HTERT RPE-1 (cell line): ENCODE results near the gene MLH1.

Experiments used
- in situ Hi-C: fragments of 300-500 bp; cut with MboI; formaldehyde crosslinking; loops from 4 replicates; pipeline ENCODE4 v1.14.3; 2020; ENCODE audit warnings: low sequenced_read_pairs

MLH1 gene

DNA sequence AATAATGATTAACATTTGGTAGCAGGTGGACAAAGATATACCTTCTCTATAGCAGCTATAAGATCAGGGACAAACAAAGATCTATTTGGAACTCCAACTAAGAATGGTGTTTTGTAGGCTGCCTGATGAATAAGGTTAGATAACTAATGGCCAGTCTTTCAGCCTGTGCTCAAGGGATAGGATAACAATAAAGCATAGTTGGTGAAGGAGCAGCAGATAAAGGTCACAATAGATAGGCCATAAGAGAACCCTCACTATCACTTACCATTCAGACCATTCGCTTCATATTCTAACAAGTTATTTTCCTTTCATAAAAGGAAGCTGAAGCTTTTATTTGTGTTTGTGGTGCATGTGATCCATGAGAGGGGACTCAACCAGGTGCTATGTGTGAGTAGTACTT lies 20.2 kb upstream of the MLH1 start:
- in situ Hi-C loops = no loop called here

GRCh38 chr3:36981006-36981405 lies 12.3 kb upstream of the MLH1 start:
- in situ Hi-C loops = no loop called here

- in situ Hi-C loops = no loop called here
Observed at GRCh38 chr3:36988356-36988755, 5.0 kb upstream of the MLH1 start.

DNA sequence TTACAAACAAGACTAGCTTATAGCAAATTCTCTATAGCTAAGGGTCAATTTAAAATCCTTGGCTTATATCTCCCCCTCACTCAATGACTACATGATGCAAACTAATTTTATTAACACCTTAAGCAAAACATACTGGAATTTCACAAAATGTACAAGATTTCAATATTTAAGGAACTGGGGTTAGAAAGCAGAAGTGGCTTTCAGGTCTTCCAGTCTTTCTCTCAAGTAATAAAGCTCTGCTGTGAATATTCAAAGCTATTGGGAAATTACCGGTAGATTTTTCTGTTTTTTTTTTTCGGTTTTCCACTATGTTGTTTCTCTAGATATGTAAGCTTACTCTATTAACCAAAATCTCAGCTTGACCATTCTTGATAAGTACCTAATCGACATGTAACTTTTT lies 4.3 kb upstream of the MLH1 start:
- in situ Hi-C loops = no loop called here

DNA sequence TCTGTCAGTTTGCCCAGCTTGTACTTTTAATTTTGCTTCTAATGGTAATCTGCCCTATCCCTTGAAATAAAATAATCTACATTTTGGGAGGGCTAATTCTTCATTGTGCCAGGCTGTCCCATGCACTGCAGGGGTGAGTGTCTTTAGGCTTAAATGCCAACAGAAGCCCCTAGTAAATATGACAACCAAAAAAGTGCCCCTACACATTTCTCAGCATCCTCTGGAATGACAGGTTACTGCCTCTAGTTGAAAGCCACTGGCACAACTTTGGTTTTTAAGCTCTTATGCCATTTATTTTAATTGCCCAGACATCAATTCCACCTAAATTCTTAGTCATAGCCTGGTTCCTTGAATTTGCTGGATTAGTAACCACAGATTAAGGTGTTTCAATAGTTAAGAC lies 3.8 kb upstream of the MLH1 start:
- in situ Hi-C loops = no loop called here

- in situ Hi-C loops = no loop called here
Observed at GRCh38 chr3:36991147-36991546, 2.2 kb upstream of the MLH1 start.

- in situ Hi-C loops = no loop called here
Observed at GRCh38 chr3:36991923-36992805, 1.2 kb upstream of the MLH1 start.

DNA sequence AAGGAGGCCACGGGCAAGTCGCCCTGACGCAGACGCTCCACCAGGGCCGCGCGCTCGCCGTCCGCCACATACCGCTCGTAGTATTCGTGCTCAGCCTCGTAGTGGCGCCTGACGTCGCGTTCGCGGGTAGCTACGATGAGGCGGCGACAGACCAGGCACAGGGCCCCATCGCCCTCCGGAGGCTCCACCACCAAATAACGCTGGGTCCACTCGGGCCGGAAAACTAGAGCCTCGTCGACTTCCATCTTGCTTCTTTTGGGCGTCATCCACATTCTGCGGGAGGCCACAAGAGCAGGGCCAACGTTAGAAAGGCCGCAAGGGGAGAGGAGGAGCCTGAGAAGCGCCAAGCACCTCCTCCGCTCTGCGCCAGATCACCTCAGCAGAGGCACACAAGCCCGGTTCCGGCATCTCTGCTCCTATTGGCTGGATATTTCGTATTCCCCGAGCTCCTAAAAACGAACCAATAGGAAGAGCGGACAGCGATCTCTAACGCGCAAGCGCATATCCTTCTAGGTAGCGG lies 452 bp upstream of the MLH1 start, which contains the start of gene EPM2AIP1:
EPM2AIP1 (minus strand) TSS at position 326 of the 520 bp plus-strand sequence; CDS start at position 272, 54 bp downstream.
- in situ Hi-C loops = no loop called here

- in situ Hi-C loops = no loop called here
Observed at GRCh38 chr3:37014620-37015019, 21.3 kb downstream of the MLH1 start.

DNA sequence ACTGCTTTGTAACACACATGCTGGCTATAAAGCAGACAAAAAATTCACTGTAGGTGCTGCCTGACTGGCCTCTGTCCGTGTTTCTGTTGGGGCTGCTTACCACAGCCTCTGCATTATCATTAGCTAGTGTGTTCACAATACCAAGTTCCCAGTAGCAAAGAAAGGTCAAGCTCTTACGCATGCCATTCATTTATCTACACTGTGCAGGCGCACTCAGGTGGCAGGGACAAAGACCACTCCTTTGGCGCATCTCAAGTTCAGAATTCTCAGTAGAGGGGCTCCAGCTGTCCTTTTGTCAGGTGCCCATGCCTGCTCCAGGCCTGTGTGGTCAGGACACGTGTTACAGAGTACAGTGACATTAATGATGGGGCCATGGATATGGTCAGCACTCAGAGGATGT lies 22.3 kb downstream of the MLH1 start:
- in situ Hi-C loops = no loop called here

DNA sequence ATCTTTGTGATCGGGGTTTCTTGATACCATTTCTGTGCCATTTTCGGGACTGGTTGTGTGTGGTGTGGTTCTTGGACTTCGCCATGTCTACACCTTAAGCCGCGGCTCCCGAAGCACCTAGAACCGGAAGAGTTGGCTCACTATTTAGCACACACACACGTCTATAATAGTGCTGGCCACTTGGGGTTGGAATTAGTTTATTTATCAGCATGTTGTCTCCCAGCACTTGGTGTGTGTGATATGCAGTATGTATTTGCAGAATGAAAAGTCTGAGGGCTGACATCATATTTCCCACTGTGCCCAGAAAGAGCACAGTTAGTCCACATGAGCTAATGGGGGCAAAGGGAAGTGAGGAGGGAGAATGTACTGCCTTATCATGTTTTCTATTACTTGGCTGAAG lies 23.6 kb downstream of the MLH1 start:
- in situ Hi-C loops = no loop called here

DNA sequence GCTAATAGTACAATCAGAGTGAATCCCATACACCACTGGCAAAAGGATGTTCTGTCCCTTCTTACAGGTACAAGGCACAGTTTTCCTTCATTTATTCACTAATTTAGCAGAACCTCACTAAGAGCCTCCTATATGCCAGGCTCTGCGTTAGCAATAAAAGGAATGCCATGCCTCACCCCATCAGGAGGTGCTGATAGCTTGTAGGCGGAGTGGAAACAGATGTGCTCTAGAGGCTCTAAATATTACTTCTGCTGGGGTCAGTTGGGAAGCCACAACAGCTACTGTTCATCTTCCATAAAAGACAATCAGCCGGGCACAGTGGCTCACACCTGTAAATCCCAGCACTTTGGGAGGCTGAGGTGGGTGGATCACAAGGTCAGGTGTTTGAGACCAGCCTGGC lies 24.4 kb downstream of the MLH1 start:
- in situ Hi-C loops = no loop called here

GRCh38 chr3:37024092-37024491 lies 30.8 kb downstream of the MLH1 start:
- in situ Hi-C loops = no loop called here

DNA sequence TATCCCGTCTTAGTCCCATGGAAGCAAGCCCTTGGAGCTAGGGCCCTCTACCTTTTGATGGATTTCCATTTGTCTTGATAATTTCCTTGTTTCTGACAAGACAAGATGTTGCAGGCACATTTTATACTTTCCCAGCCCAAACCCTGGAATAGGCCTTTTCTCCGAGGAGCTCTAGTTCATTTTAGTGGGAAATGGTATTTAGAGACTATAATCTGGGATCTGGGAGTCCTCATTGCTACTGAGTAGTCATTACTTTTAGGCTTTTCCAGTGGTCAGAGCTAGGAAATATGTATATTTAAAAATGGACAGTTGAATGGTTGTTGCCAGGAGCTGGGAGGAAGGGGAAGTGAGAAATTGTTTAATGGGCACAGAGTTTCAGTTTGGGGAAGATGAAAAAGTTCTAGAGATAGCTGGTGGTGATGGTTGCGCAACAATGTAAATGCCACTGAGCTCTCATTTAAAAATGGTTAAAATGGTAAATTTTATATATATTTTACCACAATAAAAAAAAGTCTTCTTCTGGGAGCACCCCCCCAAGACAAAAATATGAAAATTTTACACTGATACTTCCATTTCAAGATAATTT lies 31.6 kb downstream of the MLH1 start:
- in situ Hi-C loops = no loop called here

- in situ Hi-C loops = no loop called here
Observed at GRCh38 chr3:37025561-37026335, 32.4 kb downstream of the MLH1 start.

- in situ Hi-C loops = no loop called here
Observed at GRCh38 chr3:37026851-37027250, 33.5 kb downstream of the MLH1 start.

DNA sequence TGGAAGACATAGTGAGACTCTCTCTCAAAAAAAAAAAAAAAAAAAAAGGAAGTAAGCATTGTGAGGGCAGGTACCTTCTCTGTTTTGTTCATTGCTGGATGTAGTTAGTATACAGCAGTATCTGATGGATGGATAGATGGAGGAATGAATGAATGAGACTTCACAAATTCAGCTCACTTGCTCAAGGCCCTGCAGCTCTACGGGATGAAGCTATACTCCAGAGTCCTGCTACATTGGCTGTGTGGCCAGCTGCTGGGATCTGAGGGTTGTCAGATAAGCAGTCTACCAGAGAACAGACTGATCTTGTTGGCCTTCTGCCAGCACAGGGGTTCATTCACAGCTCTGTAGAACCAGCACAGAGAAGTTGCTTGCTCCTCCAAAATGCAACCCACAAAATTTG lies 35.0 kb downstream of the MLH1 start:
- in situ Hi-C loops = no loop called here

GRCh38 chr3:37029111-37029510 lies 35.8 kb downstream of the MLH1 start:
- in situ Hi-C loops = no loop called here

- in situ Hi-C loops = no loop called here
Observed at GRCh38 chr3:37029516-37030163, 36.3 kb downstream of the MLH1 start.

DNA sequence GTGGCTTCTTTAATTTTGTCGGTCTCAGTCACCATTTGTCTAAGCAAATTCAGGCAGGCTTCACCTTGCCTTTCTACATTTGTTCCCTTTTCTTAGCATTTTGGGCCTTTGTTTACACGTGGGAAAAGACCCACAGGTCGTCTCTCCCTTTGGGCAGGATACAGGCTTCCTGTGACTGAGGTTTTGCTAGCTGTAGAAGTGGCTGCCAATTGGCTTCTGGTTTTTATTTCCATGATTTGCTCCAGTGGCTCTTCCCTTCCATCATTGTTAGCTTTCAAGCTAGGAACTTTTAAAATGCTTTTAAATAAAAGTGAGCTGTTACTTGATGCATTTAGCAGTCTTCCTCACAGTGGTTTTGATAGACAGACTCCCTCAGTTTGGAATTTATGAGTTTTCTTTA lies 37.3 kb downstream of the MLH1 start:
- in situ Hi-C loops = no loop called here

GRCh38 chr3:37031096-37031682 lies 37.9 kb downstream of the MLH1 start:
- in situ Hi-C loops = no loop called here
